Measurements from ENCODE around the gene ELMOD2. TPM values are rescaled to one million over a fixed set of nuclear protein-coding genes. Genes with fewer than 3 reads are reported as not detected.

Gene ELMOD2, protein sequence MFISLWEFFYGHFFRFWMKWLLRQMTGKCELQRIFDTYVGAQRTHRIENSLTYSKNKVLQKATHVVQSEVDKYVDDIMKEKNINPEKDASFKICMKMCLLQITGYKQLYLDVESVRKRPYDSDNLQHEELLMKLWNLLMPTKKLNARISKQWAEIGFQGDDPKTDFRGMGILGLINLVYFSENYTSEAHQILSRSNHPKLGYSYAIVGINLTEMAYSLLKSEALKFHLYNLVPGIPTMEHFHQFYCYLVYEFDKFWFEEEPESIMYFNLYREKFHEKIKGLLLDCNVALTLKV
- 37.2 and 38.1 TPM in 2 replicates for total RNA-seq (2021)
- Bru-seq, nascent RNA, result percentile 87 among the genes with signal in this experiment
- percentile 90 among the genes with signal in this experiment for BruChase-seq, experiment 1, labeled RNA remaining after a 2-hour chase
- BruChase-seq, experiment 2, labeled RNA remaining after a 6-hour chase, result percentile 88 among the genes with signal in this experiment
- long read RNA-seq, full-length matches to known transcripts, result 55 of 88 reads
- long read RNA-seq, partial matches to known transcripts, result 9 of 88 reads
- long read RNA-seq, other reads (novel, unspliced or antisense), result 24 of 88 reads

DNA sequence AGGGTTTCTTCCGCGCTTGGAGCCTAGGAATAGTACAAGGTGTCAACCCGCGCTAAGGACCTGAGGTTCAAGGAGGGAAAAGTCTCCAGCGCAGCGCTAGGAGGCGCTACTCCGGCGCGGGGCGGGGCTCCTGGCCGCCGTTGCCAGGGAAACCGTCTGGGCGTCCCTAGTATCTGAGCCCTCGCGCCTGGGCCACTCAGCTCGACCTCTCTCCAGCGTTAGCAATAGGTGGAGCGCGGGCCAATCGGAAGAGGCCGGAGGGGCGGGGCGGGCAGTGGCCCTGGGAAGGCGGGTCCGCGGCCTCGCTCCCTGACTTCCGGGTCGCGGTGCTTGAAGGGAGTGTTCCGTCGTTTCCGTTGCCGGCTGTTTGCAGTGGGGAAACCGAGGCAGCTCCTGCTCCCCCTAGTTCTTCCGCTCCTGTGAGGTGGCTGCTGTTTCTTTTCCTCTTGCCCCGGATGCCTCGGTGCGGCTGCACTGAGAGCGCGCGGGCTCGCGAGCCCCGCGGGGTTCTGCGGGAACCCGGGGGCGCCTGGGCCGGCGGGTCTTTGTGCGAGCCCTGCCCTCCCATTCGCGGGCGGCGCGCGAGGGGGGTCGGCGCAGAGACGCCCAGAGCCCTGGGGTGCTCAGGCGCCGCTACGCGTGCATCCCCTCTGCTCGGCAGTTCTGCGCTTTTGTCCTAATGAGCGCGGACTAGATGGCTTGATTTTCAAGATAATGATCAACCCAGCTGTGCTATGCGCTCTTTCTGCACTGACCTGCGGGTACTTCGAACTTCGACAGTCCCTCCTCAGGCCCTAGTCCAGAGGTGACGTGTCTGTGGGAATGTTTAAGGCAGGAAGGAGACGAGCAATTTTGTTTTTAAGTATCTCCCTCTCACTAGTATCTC is at the start of gene ELMOD2:
ELMOD2 (plus strand) TSS at position 312 of the 886 bp plus-strand sequence. CDS start 1,261 bp downstream, outside the sequence.
- DNase-seq (ENCODE audit: low spot score), result peak; percentile 99
- peak within 1 kb of the TSS; percentile 84 for H3K27ac ChIP-seq (ENCODE audit: low read depth, low read length, poor library complexity, severe bottlenecking)
- peaks cover 4% of the 10 kb centered on the region for H3K4me1 ChIP-seq (ENCODE audit: insufficient read depth, low read length, poor library complexity, severe bottlenecking)
- H3K9me3 ChIP-seq (ENCODE audit: low read depth, low read length, poor library complexity, severe bottlenecking), result no peaks in the 10 kb centered on the region
- TSS peak; percentile 41 for BruUV-seq (replicated peaks)
- H3K36me3 ChIP-seq (ENCODE audit: insufficient read depth, low read length, poor library complexity, severe bottlenecking), result peaks cover 11% of the 10 kb centered on the region
- peak within 1 kb of the TSS; percentile 82 for H3K4me3 ChIP-seq (ENCODE audit: low read depth, low read length, poor library complexity, severe bottlenecking)
- ChIA-PET POLR2A (ENCODE audit: low non-redundant PET) (no interaction called here), CTCF (interaction anchor here (0.6 to 0.7 kb wide), 2 partner anchors 13 to 192 kb away, joined by 5 to 6 read pairs; no protein-coding TSS in a partner anchor)
- intact Hi-C loops (cut with micrococcal nuclease; ENCODE audit: unreplicated experiment), result loop anchor here (10.0 kb wide), 1 partner anchor 159 kb away; no protein-coding TSS in a partner anchor
- no peaks in the 10 kb centered on the region for H3K27me3 ChIP-seq (replicated peaks; ENCODE audit: insufficient read depth, low read depth, low read length, poor library complexity)
- TF ChIP-seq EZH2 (IDR thresholded peaks at IDR 0.05; ENCODE audit: borderline replicate concordance, low read depth, low read length, poor library complexity, severe bottlenecking), result no peak
- TF ChIP-seq, protein P1, sequence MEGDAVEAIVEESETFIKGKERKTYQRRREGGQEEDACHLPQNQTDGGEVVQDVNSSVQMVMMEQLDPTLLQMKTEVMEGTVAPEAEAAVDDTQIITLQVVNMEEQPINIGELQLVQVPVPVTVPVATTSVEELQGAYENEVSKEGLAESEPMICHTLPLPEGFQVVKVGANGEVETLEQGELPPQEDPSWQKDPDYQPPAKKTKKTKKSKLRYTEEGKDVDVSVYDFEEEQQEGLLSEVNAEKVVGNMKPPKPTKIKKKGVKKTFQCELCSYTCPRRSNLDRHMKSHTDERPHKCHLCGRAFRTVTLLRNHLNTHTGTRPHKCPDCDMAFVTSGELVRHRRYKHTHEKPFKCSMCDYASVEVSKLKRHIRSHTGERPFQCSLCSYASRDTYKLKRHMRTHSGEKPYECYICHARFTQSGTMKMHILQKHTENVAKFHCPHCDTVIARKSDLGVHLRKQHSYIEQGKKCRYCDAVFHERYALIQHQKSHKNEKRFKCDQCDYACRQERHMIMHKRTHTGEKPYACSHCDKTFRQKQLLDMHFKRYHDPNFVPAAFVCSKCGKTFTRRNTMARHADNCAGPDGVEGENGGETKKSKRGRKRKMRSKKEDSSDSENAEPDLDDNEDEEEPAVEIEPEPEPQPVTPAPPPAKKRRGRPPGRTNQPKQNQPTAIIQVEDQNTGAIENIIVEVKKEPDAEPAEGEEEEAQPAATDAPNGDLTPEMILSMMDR (conservative IDR thresholded peaks at IDR 0.05; ENCODE audit: low read depth, low read length), result peak; percentile 99

DNA sequence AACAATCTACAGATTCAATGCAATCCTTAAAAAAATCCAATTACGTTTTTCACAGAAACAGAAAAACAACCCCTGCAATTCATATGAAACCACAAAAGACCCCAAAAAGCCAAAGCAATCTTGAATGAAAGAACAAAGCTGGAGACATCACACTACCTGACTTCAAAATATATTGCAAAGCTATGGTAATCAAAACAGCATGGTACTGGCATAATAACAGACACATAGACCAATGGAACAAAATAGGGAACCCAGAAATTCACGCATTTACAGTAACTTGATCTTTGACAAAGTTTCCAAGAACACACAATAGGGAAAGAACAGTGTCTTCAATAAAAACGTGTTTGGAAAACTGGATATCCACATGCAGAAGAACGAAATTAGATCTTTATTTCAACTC is 40.5 kb upstream of the ELMOD2 start:
- CTCF ChIA-PET, result no interaction called here
- no peaks in the 10 kb centered on the region for H3K4me1 ChIP-seq (ENCODE audit: insufficient read depth, low read length, poor library complexity, severe bottlenecking)

DNA sequence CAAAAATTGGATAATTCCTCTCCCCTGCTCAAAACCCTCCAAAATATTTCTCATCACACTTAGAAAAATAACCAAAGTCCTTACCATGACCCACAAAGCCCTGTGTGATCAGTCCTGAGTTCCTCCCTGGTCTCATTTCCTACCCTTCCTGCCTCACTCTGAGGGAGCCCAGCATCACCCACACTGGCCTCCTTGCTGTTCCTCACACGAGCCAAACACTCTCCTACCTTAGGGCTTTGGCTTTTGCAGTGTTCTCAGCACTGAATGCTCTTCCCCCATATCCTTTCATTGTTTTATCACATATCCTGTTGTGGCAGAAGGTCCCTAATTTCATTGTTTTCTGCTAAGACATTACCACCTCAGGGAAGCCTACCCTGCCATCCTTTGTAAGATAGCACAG is 38.0 kb upstream of the ELMOD2 start:
- no peaks in the 10 kb centered on the region for H3K4me1 ChIP-seq (ENCODE audit: insufficient read depth, low read length, poor library complexity, severe bottlenecking)
- H3K27me3 ChIP-seq (replicated peaks; ENCODE audit: insufficient read depth, low read depth, low read length, poor library complexity), result no peaks in the 10 kb centered on the region
- POLR2A ChIA-PET (ENCODE audit: low non-redundant PET), result no interaction called here
- H3K4me3 ChIP-seq (ENCODE audit: low read depth, low read length, poor library complexity, severe bottlenecking), result no peak overlapping the region
- H3K36me3 ChIP-seq (ENCODE audit: insufficient read depth, low read length, poor library complexity, severe bottlenecking), result no peaks in the 10 kb centered on the region
- intact Hi-C loops (cut with micrococcal nuclease; ENCODE audit: unreplicated experiment), result no loop called here
- no TSS peak for BruUV-seq (replicated peaks)
- no peak for DNase-seq (ENCODE audit: low spot score)
- CTCF ChIA-PET, result no interaction called here
- TF ChIP-seq, protein P1 (conservative IDR thresholded peaks at IDR 0.05; ENCODE audit: low read depth, low read length), result no peak
- TF ChIP-seq EZH2 (IDR thresholded peaks at IDR 0.05; ENCODE audit: borderline replicate concordance, low read depth, low read length, poor library complexity, severe bottlenecking), result no peak
- H3K9me3 ChIP-seq (ENCODE audit: low read depth, low read length, poor library complexity, severe bottlenecking), result peaks cover 6% of the 10 kb centered on the region
- no peak overlapping the region for H3K27ac ChIP-seq (ENCODE audit: low read depth, low read length, poor library complexity, severe bottlenecking)

More for the DNA sequence above, 40.5 kb upstream of the ELMOD2 start:
- no peak overlapping the region for H3K4me3 ChIP-seq (ENCODE audit: low read depth, low read length, poor library complexity, severe bottlenecking)
- no peaks in the 10 kb centered on the region for H3K36me3 ChIP-seq (ENCODE audit: insufficient read depth, low read length, poor library complexity, severe bottlenecking)
- no peaks in the 10 kb centered on the region for H3K27me3 ChIP-seq (replicated peaks; ENCODE audit: insufficient read depth, low read depth, low read length, poor library complexity)
- no peak for DNase-seq (ENCODE audit: low spot score)
- POLR2A ChIA-PET (ENCODE audit: low non-redundant PET), result no interaction called here
- intact Hi-C loops (cut with micrococcal nuclease; ENCODE audit: unreplicated experiment), result no loop called here
- H3K27ac ChIP-seq (ENCODE audit: low read depth, low read length, poor library complexity, severe bottlenecking), result no peak overlapping the region
- H3K9me3 ChIP-seq (ENCODE audit: low read depth, low read length, poor library complexity, severe bottlenecking), result peaks cover 6% of the 10 kb centered on the region
- BruUV-seq (replicated peaks), result no TSS peak
- TF ChIP-seq EZH2 (IDR thresholded peaks at IDR 0.05; ENCODE audit: borderline replicate concordance, low read depth, low read length, poor library complexity, severe bottlenecking), result no peak
- TF ChIP-seq, protein P1 (conservative IDR thresholded peaks at IDR 0.05; ENCODE audit: low read depth, low read length), result no peak
